ENCODE data around the gene PRKCD.

PRKCD gene

GRCh38 chr3:53193466-53194209, 32.6 kb downstream of the PRKCD start:
- no peak for FAIRE-seq

- no peak for FAIRE-seq
Observed at GRCh38 chr3:53194210-53195065, 33.4 kb downstream of the PRKCD start.

- no peak for FAIRE-seq
Observed at GRCh38 chr3:53195066-53195450, 34.0 kb downstream of the PRKCD start.

GRCh38 chr3:53195602-53196574, 34.9 kb downstream of the PRKCD start:
- FAIRE-seq = no peak

- FAIRE-seq = no peak
Observed at GRCh38 chr3:53196575-53197407, 35.8 kb downstream of the PRKCD start.

GRCh38 chr3:53198256-53198977, 37.4 kb downstream of the PRKCD start:
- FAIRE-seq = no peak

DNA sequence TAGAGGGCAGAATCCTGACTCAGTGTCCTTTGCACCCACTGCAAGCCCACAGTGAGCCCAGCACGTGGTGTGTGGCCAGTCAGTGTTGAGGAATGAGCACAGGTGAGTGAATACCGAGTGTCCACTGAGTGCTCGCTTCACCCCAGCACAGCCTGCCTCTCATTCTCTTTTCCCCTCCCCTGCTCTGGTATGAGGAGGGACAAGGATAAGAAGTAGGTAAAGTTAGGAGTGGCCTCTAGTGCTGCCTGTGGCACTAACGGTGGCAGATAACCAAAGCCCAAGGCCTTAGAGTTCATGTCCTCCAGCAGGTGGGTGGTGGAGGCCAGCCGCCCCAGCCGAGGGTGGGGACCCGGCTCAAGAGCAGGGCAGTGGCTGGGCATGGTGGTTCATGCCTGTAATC, 38.0 kb downstream of the PRKCD start:
- no peak for FAIRE-seq

DNA sequence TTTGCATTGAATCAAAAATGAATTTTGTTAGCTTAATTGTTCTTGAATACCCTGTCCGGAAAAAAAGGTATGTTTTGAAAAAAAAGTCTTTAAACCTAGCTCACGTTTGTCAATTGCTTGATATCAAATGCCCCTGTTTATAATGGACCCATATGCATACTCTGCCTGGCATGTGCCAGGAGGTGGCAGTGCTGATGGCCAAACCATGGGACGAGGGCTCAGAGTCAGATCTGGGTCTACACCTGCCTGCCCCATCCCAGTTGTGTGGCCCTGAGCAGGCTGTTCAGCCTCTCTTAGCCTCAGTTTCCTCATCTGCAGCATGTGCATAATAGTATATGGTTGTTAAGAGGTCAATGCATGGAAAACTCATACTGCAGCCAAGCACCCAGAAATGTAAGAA, 38.8 kb downstream of the PRKCD start:
- no peak for FAIRE-seq

DNA sequence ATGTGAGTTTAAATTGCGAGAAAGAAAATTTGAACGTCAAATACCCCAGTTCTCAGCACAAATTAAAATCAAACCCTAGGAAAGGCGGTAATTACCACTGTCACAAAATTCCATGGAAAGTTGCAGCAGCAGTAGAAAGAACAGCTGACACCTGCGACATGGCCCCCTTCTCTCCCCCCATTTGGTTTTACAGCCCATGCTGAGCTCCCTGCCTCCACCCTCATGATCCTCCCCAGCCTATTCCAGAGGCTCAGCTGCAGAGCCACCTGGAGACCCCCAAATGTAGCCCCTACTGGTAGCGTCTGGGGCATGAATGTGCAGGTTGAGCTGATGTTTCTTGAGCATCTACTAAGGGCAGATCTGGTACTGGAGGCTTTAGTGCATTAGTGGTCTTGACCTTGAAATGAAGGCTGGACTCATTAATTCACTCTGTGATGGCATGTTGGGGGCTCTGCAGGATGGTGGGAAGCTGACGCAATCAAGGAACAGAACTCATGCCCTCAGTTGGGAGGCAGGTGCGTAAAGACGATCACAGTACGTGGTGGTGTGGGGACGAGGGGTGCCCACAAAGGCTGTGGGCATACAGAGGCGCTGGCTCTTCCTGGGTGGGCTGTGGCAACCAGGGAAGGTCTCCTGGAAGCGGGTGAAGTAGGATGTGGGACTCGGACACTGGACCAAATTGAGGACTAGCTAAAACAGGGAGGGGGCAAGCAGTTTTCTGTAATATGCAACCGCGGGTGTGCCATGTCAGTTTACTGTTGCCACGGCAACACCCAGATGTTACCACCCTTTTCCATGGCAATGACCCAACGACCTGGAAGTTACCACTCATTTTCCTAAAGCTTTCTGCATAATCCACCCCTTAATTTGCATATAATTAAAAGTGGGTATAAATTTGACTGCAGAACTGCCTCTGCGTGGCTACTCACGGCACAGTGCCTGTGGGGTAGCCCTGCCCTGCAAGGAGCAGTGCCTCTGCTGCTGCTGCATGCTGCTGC, 39.8 kb downstream of the PRKCD start:
- no peak for FAIRE-seq

GRCh38 chr3:53202331-53203015, 41.5 kb downstream of the PRKCD start:
- no peak for FAIRE-seq

DNA sequence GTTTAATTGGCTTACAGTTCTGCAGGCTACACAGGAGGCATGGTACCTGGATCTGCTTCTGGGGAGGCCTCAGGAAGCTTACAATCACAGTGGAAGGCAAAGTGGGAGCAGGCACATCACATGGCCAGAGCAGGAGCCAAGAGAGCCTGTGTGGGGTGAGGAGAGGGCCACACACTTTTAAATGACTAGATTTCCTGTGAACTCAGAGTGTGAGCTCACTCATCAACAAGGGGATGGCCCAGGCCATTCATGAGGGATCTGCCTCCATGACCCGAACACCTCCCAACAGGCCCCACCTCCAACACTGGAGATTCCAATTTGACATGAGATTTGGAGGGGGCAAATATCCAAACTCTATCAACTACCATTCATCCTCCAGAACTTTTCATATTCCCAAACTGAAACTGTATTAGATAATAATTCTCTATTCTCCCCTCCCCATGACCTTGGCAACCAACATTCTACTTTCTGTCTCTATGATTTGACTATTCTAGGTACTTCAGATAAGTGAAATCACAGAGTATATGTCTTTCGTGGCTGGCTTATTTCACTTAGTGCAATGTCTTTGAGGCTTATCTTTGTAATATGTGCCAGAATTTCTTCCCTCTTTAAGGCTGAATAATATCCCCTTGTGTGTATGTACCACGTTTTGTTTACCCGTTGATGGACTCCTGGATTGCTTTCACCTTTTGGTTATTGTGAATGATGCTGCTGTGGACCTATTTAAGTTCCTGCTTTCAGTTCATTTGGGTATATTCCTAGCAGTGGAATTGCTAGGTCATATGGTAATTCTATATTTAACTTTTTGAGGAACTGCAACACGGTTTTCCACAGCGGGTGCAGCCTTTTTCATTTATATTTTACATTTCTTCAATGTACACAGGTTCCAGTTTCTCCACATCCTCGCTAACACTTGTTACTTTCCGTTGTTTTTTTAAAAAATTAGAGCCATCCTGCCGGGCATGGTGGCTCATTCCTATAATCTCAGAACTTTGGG, 51.0 kb downstream of the PRKCD start:
- no peak for FAIRE-seq

- no peak for FAIRE-seq
Observed at GRCh38 chr3:53213276-53213675, 52.3 kb downstream of the PRKCD start.

GRCh38 chr3:53215816-53216215, 54.8 kb downstream of the PRKCD start:
- FAIRE-seq = no peak

DNA sequence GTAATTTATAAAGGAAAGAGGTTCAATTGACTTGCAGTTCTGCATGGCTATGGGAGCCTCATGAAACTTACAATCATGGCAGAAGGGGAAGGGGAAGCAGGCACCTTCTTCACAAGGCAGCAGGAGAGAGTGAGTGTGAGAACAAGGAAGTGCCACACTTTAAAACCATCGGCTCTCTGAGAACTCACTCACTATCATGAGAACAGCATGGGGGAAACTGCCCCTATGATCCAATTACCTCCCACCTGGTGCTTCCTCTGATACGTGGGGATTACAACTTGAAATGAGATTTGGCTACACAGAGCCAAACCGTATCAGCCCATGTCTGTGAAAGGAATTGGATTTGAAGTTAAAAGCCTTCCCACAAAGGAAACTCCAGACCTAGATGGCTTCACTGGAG, 55.7 kb downstream of the PRKCD start:
- no peak for FAIRE-seq

- no peak for FAIRE-seq
Observed at GRCh38 chr3:53217175-53217574, 56.2 kb downstream of the PRKCD start.

GRCh38 chr3:53218131-53218530, 57.1 kb downstream of the PRKCD start:
- FAIRE-seq = no peak

DNA sequence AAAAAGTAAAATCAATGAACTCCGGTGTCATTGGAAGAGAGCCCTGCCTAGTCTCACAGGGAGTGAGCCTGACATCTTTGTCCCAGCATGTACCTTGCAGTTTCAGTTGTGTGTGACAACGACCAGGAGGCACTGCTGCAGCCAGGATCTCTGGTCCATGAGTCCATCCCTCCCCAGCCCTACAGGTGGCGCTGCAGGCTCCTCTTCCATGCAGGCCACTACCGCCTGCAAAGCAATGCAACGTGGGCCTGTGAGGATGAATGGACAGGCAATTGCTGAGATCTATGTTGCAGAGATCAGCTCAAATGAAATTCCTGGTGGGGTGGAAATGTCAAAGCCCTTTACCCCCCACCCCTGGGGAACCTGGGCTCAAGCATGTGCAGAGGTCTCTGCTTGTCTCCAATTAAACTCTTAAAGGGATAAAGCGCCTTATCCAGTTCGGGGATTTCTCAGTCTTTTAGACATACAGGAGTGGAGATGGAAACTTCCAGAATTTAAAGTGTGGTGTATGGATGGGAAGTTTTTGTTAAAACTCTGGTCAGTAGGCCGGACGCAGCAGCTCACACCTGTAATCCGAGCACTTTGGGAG, 59.0 kb downstream of the PRKCD start:
- no peak for FAIRE-seq

GRCh38 chr3:53221345-53221744, 60.3 kb downstream of the PRKCD start:
- no peak for FAIRE-seq
